HG03575 (cell line): Measurements from ENCODE around the gene PAF1.

Source experiments
- ATAC-seq: cut with Tn5 transposase; IDR thresholded peaks from one replicate; pipeline ENCODE4 v1.9.1; 2021; ENCODE audit not compliant: unreplicated experiment, insufficient number of reproducible peaks, low FRiP score; ENCODE audit errors: extremely low read depth

Gene PAF1

DNA sequence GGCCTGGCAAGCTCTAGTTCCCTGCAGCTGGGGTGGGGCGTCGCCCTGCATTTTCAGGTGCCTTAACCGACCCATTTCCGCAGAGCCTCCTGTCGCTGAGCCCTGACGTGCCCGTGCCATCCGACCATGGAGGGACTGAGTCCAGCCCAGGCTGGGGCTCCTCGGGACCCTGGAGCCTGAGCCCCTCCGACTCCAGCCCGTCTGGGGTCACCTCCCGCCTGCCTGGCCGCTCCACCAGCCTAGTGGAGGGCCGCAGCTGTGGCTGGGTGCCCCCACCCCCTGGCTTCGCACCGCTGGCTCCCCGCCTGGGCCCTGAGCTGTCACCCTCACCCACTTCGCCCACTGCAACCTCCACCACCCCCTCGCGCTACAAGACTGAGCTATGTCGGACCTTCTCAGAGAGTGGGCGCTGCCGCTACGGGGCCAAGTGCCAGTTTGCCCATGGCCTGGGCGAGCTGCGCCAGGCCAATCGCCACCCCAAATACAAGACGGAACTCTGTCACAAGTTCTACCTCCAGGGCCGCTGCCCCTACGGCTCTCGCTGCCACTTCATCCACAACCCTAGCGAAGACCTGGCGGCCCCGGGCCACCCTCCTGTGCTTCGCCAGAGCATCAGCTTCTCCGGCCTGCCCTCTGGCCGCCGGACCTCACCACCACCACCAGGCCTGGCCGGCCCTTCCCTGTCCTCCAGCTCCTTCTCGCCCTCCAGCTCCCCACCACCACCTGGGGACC lies 16.9 kb upstream of the PAF1 start:
- ATAC-seq, result no peak

DNA sequence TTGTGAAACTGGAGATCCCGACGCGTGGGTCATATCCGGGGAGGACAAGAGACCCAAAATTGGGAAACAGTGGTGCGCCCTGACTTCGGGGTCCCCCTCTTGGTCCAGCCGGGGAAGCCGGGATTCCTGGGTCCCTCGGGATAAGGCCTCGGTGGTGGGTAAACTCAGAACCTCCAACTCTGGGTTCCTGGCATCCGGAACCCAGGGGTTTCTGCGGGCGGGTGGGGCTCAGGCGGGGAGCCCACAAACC lies 16.4 kb upstream of the PAF1 start:
- ATAC-seq, result no peak

DNA sequence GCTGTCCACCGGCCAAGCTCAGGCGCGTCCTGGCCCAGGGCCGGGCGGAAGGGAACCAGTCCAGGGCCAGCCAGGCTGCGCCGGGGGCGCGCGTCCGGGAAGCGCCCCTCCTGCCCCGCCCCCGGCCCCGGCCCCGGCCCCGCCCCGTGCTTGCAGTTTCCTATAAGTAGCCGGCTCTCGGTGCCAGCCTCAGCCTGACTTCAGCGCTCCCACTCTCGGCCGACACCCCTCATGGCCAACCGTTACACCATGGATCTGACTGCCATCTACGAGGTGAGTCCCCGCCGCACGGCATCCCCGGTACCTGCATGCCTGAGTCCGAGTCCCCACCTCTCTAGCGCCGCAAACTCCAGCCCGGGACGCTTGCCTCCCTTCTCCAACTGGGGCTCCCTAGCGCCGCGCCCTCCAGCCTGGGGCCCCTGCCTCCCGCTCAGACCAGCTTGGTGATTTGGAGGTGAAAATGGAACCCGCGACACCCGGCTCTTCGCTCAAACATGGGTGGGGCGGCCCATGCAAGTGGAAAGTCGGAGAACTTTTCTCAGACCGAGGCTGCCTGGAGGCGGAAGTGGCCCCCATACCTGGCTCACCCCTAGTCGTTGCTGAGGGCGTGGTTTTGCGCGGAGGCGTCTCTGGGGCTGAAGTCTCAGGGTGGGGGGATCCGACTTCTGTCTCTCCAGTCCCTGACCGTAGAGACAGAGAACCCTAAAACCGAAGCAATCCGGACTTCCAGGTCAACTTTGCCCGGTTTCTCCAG lies 15.9 kb upstream of the PAF1 start, which contains the start of gene ZFP36:
Gene ZFP36 (plus strand): TSS at position 192 of the 754 bp plus-strand sequence. CDS start 58 bp downstream, at position 250.
- no peak for ATAC-seq

DNA sequence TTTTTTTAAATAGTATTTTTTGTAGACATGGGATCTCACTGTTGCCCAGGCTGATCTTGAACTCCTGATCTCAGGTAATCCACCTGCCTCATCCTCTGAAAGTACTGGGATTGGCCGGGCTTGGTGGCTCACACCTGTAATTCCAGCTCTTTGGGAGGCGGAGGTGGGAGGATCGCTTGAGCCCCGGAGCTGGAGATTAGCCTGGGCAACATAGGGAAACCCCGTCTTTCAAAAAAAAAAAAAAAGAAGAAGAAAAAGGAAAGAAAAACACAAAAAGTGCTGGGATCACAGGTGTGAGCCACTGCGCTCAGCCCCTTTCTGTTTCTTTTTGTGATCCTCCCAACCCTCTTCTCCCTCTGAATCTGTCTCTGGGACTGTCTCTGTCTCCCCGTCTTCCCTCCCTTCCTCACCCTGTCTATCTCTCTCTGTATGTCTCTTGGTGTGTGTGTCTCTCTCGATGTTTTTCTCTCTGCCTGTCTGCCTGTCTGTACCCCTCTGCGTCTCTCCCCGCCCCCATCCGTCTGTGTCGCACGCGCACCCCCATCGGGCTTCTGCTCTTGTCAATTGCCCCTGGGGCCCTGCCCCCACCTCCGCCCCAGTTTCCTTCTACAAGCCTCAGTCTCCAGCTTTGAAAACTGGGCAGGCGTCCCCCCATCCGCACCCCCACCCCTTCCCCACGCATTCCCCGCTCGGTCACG lies 15.2 kb upstream of the PAF1 start:
- ATAC-seq, result no peak

DNA sequence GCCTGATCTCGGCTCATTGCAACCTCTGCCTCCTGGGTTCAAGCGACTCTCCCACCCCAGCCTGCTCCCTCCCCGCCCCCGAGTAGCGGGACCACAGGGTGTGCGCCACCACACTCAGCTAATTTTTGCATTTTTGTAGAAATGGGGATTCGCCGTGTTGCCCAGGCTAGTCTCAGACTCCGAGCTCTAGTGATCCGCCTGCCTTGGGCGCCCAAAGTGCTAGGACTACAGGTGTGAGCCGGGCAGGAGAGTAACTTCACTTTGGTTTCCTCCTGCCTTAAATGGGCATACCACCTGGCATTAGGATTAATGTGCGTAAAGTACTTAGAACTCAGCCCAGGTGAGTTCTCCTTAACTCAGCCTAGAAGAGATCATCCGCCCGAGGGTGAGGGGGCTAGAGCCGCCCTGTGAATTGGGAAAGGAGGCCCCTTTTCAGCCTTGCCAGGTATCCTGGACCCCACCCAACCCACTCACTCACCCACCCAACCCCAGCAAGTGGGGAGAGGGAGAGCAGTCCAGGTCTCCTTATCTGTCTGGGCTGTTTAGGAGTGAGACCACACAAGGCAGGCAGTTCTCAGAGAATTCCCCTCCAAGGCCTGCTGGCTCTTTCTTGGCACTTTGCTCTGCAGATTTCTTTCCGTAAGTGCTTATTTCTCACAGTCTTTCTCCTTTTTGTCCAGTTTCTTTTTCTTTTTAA lies 14.5 kb upstream of the PAF1 start:
- no peak for ATAC-seq

DNA sequence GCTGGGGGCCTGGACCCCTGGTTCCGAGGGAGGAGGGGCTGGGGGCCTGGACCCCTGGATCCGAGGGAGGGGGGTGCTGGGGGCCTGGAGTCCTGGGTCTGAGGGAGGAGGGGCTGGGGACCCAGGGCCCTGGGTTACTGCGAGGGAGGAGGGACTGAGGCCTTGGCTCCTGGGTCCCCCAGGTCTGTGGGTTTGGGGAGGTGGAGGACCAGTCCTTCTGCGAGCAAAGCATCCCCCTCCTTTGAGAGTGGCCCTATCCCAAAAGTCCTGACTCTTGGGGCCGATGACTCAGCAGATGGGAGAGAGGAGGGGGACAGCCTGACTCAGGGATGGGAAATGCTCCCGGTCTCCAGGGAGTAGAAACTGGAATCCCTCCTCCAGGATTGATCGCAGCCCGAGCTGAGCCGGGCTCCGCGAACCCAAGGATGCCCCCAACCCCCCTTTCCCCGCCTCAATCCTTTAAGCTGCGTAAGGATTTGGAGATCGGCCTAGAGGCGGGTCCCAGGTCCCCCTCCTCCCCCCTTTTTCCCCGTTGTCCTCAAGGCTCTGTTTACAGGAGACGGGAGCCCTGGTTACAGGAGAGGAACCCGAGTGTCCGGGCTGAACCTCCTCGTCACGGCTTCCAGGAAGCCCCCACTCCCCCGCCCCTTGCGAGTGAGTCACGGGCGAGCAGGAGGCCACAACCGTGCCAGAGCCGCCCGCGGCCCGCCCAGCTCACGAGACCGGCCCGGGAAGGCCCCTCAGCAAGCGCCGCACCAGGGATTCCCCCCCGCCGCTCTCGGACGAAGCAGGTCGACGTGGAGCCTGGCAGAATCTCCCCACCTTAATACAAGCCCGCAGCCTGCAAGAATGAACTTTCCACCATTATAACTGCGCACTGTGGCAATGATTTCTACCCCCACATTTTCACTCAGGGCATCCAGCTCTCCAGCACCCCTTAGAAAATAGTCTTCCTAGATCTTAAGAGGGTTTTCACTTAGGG lies 12.7 kb upstream of the PAF1 start:
- ATAC-seq, result no peak

DNA sequence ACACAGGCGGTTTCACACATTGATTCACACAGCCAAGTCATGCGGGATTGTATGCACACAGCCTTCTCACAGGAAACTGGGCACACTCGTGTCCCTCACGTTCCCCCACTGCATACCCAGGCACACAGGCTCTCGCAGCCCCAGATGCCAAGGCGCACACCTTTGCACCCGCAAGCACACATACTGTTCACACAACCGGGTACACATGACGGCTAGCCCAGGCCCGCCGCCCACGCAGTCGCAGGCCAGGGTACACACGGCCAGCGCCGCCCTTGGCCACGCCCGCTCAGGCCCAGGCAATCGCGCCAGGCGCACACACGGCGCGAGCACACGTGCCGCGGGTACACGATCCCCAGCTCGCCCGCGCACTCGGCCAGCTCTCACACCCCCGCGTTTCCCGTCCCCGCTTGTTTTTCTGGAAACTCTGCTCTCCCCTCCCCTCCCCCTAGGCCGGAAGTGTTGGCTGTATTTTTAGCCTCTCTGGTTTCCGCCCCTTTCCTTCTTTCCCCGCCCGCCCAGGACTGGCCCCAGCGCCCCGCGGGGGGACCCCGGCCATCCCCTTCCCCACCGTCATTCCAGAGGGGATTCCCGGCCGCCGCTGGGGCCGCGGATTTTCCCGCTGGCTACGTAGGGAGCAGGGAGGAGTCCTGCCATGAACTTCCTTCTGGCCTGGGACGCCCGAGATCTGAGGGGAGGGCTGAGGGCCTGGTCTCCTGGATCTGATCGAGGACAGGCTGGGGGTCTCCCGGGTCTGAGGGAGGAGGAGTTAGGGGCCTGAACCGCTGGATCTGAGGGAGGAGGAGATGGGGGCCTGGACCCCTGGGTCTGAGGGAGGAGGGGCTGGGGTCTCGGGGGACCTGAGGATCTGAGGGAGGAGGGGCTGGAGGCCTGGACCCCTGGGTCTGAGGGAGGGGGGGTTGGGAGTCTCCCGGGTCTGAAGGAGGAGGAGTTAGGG lies 11.7 kb upstream of the PAF1 start:
- no peak for ATAC-seq

DNA sequence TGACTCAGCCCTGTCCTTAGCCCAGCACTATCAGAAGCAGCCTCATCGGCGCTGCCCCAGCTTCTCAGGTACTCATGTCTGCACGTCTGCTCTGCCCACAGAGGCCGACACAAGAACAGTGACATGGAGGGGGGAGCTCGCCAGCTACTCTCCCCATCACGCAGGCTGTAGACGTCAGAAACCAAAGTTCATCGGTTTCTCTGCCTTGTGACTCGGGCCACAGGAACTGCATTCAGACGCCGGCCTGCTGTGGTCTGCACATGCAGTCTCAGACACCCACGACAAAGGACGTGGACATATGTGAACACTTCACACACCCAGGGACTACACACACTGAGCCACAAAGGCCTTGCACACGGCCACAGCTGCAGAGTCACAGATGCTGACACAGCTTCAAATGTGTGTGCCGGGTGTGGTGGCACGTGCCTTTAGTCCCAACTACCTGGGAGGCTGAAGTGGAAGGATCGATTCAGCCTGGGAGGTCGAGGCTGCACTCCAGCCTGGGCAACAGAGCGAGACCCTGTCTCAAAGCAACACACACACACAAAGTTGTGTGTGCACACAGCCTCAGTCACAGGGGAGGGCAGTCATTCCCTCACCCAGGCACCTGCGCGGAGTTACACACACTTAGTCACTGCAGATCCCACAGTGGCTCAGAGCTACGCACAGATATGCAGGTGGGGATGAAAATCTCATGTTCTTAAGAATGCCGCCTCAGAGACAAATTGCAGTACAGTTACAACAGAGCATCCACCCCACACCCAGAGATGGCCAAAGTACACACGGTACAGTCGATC lies 10.8 kb upstream of the PAF1 start:
- ATAC-seq, result no peak

DNA sequence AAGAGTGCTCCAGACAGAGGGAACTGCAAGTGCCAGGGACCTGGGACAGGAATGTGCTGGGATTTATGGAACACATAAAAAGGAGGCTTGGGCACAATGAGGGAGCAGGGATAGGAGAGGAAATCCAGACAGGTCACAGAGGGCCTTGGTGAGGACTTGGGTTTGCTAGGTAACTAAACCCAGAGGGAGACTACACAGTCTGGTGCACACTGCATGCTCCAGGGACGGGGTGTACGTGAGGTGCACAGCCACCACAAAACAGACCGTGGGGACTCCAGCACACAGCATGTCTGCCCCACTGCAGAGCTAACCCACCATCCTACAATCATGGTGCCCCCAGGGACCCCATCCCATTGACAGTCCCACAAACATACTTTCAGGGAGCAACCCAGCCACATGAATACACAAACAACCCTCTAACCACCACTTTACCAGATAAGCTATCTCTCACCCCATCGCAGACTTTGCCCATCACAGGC lies 10.2 kb upstream of the PAF1 start:
- ATAC-seq, result no peak

DNA sequence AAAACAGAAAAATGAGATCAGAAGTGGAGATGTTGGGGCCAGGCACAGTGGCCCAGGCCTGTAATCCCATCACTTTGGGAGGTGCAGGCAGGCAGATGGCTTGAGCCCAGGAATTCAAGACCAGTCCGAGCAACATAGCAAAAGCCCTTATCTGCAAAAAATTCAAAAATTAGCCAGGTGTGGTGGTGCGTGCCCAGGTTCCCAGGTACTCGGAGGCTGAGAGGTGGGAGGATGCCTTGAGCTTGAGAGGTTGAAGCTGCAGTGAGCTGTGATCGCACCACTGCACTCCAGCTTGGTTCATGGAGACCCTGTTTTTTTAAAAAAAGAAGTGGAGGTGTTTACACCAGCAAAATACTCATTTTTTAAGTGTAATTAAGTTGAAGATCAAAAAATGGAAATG lies 9.2 kb upstream of the PAF1 start:
- ATAC-seq, result no peak

DNA sequence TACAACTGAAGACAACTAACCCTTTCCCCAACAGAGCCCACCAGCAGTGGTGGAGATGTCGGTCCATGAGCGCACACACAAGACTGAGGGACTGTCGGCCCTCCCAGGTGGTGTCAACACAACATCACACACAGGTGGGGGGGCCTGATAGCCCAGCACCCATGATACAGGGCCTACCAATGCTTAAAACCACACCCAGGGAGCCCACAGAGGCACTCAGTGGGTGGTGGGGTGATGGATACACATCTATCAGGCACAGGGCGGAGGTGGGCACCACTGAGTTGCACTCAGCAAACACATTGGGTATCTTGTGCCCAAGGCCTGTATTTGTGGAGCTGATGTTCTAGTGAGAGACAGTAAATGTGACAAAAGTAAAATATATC lies 8.8 kb upstream of the PAF1 start:
- ATAC-seq, result no peak

DNA sequence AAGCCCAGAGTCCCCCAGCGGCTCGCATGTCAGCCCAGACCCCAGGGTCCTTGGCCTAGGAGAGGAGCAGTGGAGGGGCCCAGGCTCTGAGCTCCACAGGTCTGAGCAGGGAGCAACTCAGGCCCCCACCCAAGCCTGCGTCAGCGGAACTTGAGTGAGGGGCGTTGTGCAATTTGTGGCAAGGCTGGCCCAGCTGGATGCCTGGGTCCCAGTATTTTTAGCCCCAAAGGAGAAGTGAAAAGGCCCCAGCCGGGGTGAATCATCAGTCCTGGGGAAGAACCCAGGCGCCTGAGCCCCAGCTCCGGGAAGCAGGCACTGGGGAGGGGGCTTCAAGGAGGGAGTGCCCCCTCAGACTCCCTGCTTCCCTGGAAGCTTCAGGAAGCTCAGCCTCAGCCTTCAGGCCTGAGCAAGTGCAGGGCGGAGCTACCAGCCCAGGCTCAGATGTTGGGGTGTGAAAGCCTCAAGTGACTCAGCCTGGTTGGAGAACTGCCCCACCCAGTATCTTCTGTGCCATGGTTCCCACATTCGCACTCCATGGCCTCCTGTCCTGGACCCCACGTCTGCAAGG lies 7.5 kb upstream of the PAF1 start:
- no peak for ATAC-seq

DNA sequence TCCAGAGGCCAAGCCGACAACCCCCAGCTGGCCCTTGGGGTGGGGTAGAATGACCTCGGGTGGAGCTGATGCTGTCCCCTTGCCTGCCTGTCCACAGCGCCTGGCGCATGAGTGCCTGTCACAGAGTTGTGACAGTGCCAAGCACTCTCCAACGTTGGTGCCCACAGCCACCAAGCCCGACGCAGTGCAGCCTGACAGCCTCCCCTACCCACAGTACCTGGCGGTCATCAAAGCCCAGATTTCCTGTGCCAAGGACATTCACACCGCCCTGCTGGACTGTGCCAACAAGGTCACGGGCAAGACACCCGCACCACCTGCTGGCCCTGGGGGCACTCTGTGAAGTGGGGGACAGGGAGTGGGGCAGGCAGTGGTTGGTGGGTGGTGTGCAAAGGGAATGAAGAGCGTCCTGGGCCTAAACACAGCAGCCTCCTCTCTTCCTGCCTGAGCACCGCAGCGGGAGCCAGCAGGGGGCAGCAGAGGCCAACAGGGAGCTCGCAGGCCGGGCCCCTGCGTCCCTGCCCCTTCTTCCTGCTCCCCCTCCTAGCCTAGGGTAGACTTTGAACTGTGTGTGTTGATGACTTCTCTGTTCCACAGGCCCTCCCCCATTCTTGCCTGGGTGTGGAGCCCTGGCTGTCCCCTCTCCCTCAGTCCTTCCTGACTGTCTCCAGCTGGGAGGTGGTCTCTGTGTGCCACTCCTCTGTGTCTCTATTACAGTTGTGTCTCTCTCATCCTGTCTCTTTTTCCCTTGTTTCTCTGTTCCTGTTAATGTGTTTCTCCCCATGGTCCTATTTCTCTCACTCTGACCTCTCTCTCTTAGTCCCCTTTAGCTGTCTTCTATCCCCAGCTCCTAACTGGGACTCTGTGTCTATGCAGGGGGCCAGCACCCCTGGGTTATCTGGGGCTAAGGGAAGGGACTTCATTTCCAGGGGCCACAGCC lies 6.7 kb upstream of the PAF1 start:
- no peak for ATAC-seq

DNA sequence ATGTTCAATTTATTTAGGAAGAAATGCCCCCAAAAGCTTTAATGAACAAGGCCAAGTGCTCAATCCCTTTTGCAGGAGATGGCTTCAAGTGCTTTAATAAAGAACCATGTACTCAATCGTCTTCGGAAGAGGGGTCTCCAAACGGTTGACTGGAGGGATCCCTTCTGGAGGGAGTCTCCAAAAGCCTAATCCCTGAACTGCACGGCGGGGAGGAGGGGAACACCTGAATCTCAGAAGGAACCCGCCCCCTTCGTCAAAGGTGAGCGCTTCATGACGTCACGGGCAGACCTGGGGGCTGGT lies 505 bp downstream of the PAF1 start:
- ATAC-seq, result no peak

DNA sequence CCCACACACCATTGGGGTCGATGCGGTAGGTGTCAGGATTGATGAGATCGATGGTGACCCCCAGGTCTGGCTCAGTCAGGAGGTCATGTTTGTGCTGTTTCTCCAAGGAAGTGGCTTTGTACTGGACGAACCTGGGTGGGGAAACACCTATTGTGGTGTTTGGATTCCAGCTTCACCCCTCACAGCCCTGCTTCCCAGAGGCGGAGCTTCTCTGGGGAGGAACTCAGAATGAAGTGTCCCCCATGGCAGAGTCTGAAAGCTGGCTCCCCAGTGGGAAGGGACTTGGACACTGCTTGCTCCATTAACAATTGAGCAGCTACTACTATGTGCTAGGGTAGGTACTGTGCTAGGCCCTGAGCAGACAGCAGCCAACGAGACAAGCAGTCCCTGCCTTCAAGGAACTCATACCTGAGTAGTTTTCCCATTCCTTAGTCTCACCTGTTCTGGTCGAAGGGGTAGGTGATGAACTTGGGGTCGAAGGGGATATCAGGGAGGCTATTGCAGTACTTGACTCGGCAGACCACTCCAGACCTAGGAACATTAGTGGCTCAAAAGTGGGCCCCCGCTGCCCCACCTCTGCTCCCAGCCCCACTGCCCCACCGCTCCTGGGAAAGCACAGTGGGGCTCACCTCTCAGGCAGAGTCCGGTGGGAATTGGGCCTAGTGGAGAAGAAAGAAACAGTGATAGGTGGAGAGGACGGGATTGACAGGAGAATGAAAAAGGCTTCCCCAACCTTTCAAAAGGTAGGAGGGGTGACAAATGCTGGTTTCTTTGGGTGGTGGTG lies 1.1 kb downstream of the PAF1 start:
- ATAC-seq, result no peak
